NCI-H524 treated with DMSO at 0.1 percent for 48 hours (cell line): Measurements from ENCODE around the gene TTLL7.

ENCODE experiments used
- DNase-seq: peaks from one replicate; lab custom pipeline; 2025; lab: John Stamatoyannopoulos, UW

TTLL7 gene, protein sequence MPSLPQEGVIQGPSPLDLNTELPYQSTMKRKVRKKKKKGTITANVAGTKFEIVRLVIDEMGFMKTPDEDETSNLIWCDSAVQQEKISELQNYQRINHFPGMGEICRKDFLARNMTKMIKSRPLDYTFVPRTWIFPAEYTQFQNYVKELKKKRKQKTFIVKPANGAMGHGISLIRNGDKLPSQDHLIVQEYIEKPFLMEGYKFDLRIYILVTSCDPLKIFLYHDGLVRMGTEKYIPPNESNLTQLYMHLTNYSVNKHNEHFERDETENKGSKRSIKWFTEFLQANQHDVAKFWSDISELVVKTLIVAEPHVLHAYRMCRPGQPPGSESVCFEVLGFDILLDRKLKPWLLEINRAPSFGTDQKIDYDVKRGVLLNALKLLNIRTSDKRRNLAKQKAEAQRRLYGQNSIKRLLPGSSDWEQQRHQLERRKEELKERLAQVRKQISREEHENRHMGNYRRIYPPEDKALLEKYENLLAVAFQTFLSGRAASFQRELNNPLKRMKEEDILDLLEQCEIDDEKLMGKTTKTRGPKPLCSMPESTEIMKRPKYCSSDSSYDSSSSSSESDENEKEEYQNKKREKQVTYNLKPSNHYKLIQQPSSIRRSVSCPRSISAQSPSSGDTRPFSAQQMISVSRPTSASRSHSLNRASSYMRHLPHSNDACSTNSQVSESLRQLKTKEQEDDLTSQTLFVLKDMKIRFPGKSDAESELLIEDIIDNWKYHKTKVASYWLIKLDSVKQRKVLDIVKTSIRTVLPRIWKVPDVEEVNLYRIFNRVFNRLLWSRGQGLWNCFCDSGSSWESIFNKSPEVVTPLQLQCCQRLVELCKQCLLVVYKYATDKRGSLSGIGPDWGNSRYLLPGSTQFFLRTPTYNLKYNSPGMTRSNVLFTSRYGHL

GRCh38 chr1:83998498-83999315, at the start of gene TTLL7:
Gene TTLL7 (minus strand): TSS chr1:83999132. CDS start chr1:83952211, 46,921 bp downstream.
- peak; percentile 39 for DNase-seq

- no peak for DNase-seq
Observed at GRCh38 chr1:84042461-84042860, 43.5 kb upstream of the TTLL7 start.

DNA sequence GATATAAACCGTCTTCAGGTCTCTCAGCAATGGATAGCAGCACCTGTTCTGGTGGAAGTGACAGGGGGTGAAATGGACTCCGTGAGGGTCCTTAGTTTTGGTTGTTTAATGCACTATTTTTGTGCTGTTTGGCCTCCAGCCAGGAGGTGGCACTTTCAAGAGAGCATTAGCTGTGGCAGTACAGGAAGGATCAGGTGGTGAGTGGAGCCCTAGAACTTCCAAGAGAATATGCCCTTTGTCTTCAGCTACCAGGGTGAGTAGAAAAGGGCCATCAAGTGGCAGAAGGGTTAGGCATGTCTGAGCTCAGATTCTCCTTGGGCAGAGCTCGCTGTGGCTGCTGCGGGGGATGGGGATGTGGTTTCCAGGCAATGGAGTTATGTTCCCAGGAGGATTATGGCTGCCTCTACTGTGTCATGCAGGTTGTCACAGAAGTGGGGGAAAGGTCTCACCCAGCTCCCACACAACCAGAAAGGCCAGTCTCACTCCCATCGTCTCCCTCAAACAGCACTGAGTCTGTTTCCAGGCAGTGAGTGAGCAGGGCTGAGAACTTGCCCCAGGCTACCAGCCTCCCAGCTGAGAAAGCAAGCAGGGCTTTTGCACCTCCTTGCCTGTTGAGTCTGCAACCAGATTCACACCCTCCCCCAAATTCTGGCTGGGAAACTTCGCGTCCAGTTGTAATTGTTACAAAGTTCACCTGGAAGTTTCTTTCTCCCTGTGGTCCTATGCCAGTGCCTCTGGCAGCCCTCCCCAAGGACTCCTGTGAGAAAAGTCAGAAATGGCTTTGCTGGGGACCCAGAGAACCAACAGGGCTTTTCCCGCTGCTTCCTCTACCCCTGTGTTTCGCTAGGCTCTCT, 39.1 kb upstream of the TTLL7 start:
- no peak for DNase-seq

- no peak for DNase-seq
Observed at GRCh38 chr1:84031802-84032327, 32.9 kb upstream of the TTLL7 start.

GRCh38 chr1:84027368-84027767, 28.4 kb upstream of the TTLL7 start:
- DNase-seq, result no peak

DNA sequence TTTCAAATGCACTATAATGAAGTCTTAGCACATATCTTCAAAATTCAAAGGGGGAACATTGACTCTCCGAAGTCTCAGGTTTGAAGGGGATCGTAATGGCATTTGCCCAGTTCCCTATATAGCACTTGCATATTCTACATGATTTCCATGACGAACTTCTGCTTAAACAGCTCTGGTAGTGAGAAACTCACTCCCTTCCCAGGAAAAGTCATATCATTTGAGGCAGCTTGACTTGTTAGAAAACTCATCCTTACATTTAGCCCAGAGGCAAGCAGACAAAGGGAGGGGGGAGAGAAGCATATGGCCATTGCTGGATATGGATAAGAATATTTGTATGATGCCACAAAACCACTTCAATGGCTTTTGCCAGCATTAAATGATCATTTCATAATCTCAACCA, 27.0 kb upstream of the TTLL7 start:
- DNase-seq, result no peak

GRCh38 chr1:84021822-84022221, 22.9 kb upstream of the TTLL7 start:
- no peak for DNase-seq

- DNase-seq, result no peak
Observed at GRCh38 chr1:84020151-84020550, 21.2 kb upstream of the TTLL7 start.

- DNase-seq, result no peak
Observed at GRCh38 chr1:84019217-84019616, 20.3 kb upstream of the TTLL7 start.

GRCh38 chr1:84013708-84014107, 14.8 kb upstream of the TTLL7 start:
- DNase-seq, result no peak

GRCh38 chr1:84012018-84012417, 13.1 kb upstream of the TTLL7 start:
- no peak for DNase-seq

- no peak for DNase-seq
Observed at GRCh38 chr1:84010136-84010535, 11.2 kb upstream of the TTLL7 start.

- DNase-seq, result no peak
Observed at GRCh38 chr1:84008631-84009030, 9.7 kb upstream of the TTLL7 start.

GRCh38 chr1:84006591-84006990, 7.7 kb upstream of the TTLL7 start:
- no peak for DNase-seq

- DNase-seq, result no peak
Observed at GRCh38 chr1:84001501-84001900, 2.6 kb upstream of the TTLL7 start.

DNA sequence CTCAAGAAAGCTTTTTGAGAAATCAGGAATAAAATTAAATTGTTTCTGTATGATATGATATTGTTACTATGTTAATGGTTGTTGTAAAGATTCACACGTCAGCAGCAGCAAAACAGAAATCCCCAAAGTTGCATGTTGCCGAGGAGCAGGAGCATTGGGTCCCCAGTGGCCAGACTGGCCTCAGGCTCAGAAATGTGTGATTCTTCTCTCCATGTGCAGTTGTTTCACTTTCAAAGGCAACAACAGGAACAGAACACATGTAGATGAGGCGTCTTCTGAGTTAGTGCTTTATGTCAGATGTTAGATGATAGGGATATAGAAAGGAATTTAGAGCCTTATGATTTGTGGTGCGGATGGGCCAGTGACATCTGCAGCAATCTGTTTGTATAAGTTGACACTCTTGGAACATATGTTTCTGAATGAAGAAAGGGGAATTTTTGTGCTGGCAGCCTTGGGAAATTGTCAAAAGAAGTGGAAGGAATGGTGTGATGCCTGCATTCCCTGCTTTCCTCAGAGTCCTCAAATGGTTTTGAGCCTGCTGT, 2.1 kb upstream of the TTLL7 start:
- no peak for DNase-seq

GRCh38 chr1:84000196-84000885, 1.4 kb upstream of the TTLL7 start:
- no peak for DNase-seq

- peak; percentile 48 for DNase-seq
Observed at GRCh38 chr1:83999316-83999819, 436 bp upstream of the TTLL7 start.

DNA sequence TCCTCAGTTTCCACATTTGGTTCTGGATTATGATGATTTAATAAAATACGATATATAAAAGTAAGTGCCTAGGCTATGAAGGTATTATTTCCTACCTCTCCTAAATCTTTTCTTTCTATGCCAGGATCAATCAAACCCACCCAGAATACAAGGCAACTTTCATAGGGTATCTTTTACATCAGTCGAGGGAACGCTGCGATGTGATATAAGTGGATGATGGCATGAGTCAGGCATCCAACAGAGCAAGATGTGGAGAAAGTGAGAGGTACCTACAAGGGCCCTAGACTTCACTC, 781 bp downstream of the TTLL7 start:
- no peak for DNase-seq

GRCh38 chr1:83997631-83998030, 1.3 kb downstream of the TTLL7 start:
- DNase-seq, result no peak
